Astrocyte of the cerebellum (primary cell): ENCODE measurements around the gene EYA4.

ENCODE experiments used
- DNase-seq: peaks from one replicate; pipeline ENCODE4 v3.0.0-alpha.2; 2011; ENCODE audit warnings: low read depth
- H3K4me3 ChIP-seq: 2 replicates; pipeline ENCODE4 v1.5.1; 2011; ENCODE audit warnings: mild to moderate bottlenecking, low read depth, low read length, moderate library complexity
- in situ Hi-C: cut with HindIII; loops from 2 replicates; pipeline ENCODE4 v1.10.0; 2017; ENCODE audit warnings: low sequenced_read_pairs
- TF ChIP-seq, protein P1 (sequence below): IDR thresholded peaks from 2 replicates; pipeline ENCODE4 v1.5.1; 2012; ENCODE audit warnings: low read length, low read depth, moderate library complexity, mild to moderate bottlenecking; ENCODE audit errors: missing control alignments

Gene EYA4

DNA sequence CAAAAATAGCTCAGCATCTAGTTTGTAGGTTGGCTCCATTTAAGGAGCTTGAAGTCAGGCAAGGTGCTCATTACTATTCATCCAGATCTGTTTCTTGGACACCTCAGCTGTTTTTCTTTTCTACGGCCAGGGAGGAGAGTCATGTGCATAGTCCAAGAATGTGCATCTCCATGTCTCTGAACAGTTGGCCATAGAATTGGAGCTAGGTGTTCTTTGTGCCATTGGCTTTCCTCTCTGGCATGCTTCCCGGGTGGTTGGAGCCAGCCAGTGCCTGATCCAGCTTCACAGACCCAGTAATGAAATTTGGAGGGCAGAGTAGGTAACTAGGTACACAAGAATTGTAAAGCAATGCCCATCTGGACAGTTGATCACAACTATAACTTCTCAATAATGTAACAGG is 21.6 kb downstream of the EYA4 start:
- in situ Hi-C loops: no loop called here
- DNase-seq: no peak
- TF ChIP-seq, protein P1, sequence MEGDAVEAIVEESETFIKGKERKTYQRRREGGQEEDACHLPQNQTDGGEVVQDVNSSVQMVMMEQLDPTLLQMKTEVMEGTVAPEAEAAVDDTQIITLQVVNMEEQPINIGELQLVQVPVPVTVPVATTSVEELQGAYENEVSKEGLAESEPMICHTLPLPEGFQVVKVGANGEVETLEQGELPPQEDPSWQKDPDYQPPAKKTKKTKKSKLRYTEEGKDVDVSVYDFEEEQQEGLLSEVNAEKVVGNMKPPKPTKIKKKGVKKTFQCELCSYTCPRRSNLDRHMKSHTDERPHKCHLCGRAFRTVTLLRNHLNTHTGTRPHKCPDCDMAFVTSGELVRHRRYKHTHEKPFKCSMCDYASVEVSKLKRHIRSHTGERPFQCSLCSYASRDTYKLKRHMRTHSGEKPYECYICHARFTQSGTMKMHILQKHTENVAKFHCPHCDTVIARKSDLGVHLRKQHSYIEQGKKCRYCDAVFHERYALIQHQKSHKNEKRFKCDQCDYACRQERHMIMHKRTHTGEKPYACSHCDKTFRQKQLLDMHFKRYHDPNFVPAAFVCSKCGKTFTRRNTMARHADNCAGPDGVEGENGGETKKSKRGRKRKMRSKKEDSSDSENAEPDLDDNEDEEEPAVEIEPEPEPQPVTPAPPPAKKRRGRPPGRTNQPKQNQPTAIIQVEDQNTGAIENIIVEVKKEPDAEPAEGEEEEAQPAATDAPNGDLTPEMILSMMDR: no peak
- H3K4me3 ChIP-seq: no peak overlapping the region

DNA sequence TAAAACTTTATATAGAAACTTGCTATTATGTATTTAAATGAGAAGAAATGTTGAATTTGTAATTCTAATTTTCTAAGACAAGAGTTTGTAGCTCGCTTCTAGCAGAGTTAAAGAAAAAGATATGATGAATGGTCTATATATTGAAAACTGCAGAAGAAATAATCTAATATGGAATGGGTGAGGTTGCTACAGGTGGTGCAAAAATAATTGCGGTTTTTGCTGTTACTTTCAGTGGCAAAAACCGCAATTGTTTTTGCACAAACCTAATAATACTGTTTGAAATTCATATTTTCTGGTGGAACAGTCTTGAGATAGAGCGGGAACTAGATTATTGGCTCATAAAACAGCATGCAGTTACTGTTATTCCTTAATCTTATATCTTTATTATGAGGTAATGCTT is 23.9 kb downstream of the EYA4 start:
- no peak overlapping the region for H3K4me3 ChIP-seq
- TF ChIP-seq, protein P1: no peak
- no peak for DNase-seq
- in situ Hi-C loops: no loop called here

DNA sequence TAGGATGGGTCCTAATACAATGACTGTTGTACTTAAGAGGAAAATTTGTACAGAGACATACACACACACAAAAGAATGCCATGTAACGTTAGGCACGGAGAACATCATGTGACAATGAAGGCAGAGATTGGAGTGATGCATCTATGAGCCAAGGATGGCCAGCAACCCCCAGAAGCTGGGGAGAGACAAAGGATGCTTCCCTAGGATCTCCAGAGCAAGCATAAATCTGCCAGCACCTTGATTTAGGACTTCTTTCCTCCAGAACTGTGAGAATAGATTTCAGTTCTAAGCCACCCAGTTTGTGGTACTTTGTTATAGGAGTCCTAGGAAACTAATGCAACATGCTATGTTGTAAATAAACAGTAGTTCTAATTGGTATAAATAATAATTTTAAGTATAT is 25.0 kb downstream of the EYA4 start:
- TF ChIP-seq, protein P1: no peak
- no peak overlapping the region for H3K4me3 ChIP-seq
- in situ Hi-C loops: no loop called here
- DNase-seq: no peak

DNA sequence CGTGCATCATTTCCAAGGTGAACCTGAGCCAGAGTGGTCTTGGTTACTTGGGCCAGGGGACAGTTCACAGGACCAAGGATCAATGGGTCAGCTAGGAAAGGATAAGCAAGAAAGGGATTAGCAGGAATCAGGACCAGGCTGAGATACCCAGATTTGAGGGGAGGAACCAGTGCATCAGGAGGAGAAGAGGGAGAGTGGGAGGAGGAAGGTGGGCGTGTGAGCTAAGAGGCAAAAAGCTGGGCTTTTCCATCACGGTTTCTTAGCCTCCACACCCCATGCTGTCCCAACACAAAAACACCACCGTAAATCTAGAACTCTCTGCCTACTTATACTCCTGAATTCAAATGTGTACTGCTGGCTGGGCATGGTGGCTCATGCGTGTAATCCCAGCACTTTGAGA is 27.5 kb downstream of the EYA4 start:
- in situ Hi-C loops: no loop called here
- TF ChIP-seq, protein P1: no peak
- DNase-seq: no peak
- no peak overlapping the region for H3K4me3 ChIP-seq

DNA sequence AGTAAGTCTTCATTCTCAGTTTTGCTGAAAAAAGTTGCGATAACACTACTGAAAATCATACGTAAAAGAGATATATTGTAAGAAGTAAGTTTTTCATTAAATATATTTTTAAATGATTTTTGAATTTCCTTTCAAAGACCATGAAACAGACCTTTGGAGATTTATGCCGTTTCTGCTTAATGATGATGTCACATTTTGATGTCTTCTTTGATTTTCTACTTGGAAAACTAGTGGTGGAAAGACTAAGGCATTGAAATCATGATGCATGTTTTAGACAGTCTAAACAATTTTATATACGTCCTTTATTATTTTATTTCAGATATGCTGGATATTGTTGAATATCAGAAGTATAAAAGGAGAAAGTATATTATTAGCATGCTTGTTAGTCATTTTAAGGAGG is 33.7 kb downstream of the EYA4 start:
- in situ Hi-C loops: no loop called here
- no peak for DNase-seq
- TF ChIP-seq, protein P1: no peak
- no peak overlapping the region for H3K4me3 ChIP-seq

DNA sequence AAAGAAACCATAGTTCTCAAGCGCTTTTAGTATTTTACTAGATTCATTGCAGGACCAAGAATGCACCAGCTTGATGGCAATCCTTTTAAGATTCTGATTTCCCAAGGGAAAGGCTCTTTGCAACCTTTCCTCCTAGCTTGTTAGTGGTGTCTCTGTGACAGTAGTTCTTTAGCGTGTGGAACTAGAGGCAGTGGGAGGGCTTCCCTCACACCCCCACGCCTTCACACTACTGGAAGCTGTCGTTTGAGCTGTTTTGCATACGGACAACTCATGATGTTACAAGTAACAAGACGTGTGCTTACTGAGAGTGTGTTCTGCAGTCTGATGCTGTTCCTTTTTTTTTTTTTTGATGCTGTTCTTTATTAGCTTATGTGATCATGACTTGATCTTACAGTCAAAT is 34.1 kb downstream of the EYA4 start:
- DNase-seq: no peak
- in situ Hi-C loops: no loop called here
- TF ChIP-seq, protein P1: no peak
- H3K4me3 ChIP-seq: no peak overlapping the region
